HG03097 (cell line): ENCODE data around the gene MYG1.

Source experiments
- ATAC-seq: cut with Tn5 transposase; IDR thresholded peaks from one replicate; pipeline ENCODE4 v1.9.1; 2021; ENCODE audit not compliant: unreplicated experiment, low FRiP score

Gene MYG1

DNA sequence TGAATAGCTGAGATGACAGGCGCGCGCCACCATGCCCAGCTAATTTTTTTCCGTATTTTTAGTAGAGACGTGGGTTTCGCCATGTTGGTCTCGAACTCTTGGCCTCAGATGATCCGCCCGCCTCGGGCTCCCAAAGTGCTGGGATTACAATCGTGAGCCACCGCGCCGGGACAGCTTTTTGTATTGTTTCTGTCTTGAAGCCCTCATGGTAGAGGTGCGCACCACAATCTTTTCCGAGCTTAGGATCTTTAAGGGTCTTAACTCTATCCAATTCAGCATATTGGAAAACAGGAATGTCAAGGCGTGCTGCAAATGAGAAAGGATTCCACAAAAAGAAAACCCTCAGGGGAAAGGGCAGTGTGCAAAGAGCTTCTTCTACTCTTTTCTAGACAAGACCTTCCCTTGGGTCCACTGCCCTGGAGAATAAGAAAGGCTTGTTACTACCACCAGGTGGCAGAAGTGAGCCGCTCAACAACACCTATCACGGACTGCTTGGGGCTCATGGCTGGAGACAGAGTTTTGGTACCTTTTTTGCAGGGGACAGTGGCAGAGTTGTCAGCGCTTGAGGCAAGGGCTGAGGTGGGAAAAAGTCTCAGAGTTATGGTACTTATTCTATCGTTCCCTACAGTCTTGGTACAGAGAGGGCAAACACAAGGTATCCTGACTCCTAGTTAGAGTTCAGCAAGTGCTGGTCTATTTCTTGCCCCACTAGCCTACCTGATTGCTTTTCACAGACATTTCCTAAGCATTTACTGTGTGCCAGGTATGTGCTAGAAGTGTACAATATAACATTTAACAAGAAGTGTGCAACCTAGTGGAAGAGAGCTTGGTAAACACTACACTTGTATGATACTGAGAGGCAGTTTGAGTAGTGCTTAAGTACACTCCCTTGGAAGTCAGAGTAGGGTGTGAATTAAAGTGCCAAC lies 53.1 kb downstream of the MYG1 start:
- ATAC-seq = no peak

DNA sequence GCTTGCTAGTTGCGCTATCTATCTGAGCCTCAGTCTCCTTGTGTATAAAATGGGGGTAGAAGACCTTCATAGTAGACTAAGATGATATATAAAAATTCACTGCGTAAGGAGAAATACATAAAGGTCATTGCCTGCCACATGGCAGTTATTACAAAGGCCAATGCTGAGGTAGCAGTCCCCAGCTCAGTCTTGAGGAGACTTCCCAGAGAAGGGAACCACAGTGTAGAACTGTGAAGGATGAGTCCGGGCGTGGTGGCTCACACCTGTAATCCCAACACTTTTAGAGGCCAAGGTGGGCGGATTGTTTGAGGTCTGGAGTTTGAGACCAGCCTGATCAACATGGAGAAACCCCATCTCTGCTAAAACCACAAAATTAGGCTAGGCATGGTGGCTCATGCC lies 53.8 kb downstream of the MYG1 start:
- no peak for ATAC-seq

DNA sequence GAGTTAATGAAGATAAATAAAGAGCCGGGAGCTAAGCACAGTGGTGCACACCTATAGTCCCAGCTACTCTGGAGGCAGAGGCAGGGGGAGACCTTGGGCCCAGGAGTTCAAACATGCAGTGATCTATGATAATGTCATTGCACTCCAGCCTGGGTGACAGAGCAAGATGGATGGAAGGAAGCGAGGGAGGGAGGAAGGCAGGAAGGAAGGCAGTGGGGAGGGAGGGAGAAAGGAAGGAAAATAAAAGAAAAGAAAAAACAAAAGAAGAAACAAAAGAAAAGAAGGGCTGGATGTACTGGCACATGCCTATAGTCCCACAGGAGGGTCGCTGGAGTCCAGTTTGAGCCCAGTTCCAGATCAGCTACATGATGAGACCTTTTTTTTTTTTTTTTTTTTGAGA lies 55.6 kb downstream of the MYG1 start:
- no peak for ATAC-seq
